ENCODE measurements around the gene MBNL2.

Gene MBNL2

DNA sequence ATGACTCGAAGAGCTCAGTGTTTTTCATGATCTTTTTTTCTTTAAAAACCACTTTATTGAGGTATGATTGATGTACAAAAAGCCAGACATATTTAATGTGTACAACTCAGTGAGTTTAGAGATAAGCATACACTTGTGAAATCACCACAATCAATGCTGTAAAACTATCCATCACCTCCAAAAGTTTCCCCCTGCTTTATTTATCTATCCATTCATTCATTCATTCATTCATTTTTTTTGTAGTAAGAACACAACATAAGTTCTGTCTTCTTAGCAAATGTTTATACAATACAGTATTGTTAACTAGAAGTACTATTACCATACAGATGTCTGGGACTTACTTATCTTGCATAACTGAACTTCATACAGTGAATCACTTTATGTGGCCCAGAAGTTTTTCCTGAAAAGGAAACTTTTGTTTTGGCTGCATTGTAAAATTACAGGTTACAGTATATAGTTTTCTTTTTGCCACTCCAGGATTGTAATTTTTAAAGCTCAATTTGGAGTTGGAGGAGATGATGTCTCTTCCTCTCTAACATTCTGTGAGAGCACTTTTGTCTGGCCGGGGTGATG lies 218.6 kb downstream of the MBNL2 start:
- TF ChIP-seq CTCF (IDR thresholded peaks at IDR 0.05; ENCODE audit: extremely low read depth, insufficient read depth, missing control alignments): no peak
- in situ Hi-C loops (cut with MboI; ENCODE audit: low pct_unique_long_range_greater_than_20kb, low sequenced_read_pairs, unreplicated experiment): no loop called here
- DNase-seq (ENCODE audit: low spot score): no peak

GRCh38 chr13:97441368-97441767 lies 219.2 kb downstream of the MBNL2 start:
- in situ Hi-C loops (cut with MboI; ENCODE audit: low pct_unique_long_range_greater_than_20kb, low sequenced_read_pairs, unreplicated experiment): no loop called here
- TF ChIP-seq CTCF (IDR thresholded peaks at IDR 0.05; ENCODE audit: extremely low read depth, insufficient read depth, missing control alignments): no peak
- DNase-seq (ENCODE audit: low spot score): no peak
